Measurements from ENCODE around the gene LRRC42.
"Not testable (repeated sequence)": the region's sequence is repeated elsewhere in the genome, so short reads cannot be mapped to it uniquely, and the experiment has no call there.

LRRC42 gene

DNA sequence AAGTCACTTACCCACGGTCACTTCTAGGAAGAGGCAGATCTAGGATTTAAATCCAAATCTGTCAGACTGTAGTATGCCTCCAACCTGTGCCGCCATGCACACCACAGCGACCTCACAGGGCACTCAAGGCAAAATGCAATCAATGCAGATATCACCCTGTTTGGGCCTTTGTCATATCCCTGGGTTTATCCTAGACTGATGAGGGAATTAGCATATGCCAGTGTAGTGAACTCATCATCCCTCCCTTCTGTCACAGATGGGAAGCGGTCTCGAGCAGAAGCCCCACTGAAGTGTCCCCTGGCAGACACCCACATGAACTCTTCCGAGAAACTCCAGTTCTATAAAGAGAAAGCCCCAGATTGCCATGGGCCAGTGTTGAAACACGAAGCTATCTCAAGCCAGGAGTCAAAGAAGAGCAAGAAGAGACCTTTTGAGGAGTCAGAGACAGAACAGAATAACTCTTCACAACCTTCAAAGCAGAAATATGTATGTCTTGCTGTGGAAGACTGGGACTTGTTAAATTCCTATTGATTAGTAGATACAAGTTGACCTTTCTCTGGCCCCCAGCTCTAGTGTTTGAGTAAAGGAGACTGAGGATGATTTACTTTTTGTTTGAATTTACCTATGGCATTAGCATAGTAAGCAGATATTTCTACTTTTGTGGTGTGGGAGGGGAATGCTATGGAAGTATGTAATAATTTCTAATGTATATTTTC lies 21.4 kb downstream of the LRRC42 start:
- no peak for DNase-seq

DNA sequence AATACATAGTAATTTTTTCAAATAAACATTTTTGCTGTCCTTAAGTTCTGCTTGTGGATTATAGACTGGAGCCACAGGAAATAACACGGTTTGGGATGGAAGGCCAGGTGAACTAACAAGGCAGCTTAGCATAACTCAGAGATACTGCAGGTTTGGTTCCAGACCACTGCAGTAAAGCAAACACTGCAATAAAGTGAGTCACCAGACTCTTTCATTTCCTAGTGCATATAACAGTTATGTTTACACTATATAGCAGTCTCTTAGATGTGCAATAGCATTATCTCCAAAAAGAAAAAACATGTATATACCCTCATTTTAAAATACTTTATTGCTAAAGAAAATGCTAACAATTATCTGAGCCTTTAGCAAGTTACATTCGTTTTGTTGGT lies 22.0 kb downstream of the LRRC42 start:
- DNase-seq: no peak

DNA sequence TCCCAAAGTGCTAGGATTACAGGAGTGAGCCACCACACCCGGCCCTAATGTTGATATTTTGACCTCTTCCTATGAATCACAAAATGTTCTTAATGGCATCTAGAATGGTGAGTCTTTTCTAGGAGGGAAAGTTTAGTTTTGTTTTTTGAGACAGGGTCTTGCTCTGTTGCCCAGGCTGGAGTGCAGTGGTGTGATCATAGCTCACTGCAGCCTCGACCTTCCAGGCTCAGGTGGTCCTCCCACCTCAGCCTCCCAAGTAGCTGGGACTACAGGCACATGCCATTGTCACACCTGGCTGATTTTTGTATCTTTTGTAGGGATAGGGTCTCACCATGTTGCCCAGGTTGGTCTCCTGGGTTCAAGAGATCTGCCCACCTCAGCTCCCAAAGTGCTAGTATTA lies 23.2 kb downstream of the LRRC42 start:
- not testable (repeated sequence) for DNase-seq

DNA sequence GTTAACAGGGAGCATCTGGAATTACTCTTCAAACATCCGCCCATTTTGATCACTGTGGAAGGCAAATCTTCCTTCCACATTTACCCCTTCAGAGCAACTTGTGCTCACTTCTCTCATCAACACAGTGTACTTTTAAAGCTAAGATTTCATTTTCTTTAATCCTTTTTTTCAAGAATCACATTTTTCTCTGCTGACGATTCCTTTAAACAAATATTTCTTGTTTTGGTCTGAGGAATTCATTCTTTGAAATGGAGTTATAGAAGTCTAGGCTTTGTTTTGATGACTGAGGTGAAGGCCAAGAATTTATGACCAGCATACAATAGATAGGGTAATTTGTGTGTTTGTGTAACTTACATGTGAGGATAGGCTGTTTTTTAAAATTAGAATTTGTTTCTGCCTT lies 25.6 kb downstream of the LRRC42 start:
- no peak for DNase-seq

DNA sequence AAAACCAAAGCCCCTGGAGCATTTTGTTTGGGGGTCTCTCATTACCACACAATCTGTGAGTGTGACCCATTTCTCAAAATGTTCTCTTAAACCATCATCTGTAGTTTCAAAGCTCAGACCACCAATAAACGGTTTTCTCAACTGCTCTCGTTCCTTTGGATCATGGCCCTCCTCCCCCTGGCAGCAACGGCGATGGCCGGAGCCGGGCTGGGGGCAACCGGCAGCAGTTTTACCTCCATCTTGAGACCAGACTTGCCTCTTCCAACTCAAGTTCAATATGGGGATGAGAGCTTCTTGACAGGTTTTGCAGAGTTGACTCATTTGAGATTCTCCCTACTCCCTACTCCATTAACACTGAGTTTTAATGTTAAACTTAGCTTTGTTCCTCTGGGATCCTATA lies 29.7 kb downstream of the LRRC42 start:
- no peak for DNase-seq

DNA sequence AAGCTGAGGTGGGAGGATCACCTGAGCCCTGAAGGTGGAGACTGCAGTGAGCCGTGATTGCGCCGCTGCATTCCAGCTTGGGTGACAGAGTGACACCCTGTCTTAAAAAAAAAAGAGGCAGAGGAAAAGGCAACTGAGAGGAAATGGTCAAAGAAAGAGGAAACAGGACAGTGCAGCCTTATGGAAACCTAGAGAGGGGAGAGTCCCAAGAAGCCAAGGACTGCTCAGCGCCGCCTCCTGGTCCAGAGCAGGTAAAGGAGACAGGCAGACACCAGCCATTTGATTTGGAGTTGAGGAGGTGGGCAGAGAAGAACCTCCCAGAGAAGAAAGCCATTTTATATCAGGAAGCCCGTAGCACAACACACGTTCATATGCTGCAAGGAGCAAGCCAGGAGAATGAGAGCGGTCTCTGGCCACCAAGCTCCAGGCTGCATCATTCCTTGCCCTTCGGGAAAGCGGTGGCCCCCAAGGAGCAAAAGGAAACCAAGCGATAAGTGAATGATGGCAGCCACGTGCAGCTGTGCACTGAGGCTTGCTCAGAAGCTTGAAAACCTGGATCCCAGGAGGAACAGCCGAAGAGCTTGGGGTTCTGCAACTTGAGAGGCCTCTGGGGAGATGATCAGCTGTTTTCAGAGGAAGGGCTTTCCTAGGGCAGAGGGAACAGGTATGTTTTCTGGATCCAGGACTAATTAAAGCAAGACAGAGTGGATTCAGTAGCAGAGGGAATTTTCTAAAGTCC lies 33.7 kb downstream of the LRRC42 start:
- peak; percentile 21 to 31 for DNase-seq

DNA sequence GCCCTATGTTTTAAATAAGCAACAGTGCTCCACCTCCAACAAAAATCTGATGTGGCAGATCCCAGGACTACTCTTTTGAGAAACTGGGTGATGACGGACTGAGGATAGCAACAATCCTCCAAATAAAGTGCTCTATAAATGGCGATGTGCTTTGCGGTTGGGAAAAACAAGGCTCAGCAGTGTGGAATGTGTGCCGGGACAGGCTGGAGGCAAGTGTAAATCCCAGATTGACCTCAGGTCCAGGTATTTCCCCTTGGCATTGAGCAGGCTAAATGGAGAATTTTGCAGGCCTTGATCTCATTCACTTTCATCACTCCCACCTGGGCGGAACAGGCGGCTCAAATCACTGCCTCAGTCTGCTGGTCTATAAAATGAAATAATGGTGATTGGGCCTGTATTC lies 35.1 kb downstream of the LRRC42 start:
- no peak for DNase-seq

DNA sequence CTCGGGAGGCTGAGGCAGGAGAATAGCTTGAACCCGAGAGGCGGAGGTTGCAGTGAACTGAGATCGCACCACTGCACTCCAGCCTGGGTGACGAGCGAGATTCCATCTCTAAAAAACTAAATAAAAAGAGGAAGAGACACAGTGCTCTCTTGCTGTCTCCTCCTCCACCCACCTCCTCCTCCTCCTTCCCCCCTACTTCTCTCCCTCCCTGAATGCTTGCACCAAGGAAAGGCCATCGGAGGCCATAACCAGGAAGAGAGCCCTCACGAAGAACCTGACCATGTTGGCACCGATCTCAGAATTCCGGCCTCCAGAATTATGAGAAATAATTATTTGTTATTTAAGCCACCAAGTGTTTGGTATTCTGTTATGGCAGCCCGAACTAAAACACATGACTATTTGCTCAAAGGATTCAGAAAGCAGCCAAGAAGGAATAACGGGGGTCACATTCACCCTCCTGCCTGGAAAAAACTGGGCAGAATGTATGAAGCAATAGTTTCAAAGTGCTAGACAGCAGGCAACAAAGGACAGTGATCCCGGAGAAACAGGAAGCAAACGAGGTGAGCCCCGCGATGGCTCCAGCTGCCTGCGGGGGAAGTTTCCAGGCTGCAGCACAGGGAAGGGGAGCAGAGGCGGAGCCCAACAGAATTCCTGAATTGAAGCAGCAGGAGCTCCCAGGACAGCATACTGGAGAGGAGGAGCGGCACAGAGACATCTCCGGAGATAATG lies 36.0 kb downstream of the LRRC42 start:
- peak; percentile 52 to 57 for DNase-seq

DNA sequence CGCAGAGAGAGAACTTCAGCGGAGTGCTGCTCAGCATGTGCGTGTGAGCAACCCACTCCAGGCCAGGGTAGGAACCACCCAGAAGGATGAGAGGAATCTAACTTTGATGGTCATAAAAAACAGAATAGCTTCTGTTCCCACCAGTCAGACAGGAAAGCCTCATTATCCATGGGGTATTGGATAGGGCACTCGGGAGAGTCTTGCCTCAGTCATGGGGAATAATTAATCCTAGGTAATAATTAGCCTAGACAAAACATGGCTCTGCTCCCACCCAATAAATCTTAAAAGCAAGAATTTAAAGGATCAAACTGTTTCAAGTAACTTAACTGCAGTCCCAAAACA lies 36.6 kb downstream of the LRRC42 start:
- DNase-seq: no peak

DNA sequence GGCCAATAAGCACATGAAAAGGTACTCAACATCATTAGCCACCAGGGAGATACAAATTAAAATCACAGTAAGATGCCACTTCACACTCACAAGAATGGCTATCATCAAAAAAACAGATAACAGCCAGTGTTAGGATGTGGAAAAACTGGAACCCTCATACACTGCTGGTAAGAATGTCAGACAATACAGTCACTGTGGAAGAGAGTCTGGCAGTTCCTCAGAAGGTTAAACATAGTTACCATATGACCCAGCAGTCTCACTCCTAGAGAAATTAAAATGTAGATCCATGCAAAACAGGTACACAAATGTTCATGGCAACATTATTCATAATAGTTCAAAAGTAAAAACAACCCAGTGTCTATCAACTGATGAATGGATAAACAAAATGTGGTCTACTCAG lies 38.6 kb downstream of the LRRC42 start:
- no peak for DNase-seq

DNA sequence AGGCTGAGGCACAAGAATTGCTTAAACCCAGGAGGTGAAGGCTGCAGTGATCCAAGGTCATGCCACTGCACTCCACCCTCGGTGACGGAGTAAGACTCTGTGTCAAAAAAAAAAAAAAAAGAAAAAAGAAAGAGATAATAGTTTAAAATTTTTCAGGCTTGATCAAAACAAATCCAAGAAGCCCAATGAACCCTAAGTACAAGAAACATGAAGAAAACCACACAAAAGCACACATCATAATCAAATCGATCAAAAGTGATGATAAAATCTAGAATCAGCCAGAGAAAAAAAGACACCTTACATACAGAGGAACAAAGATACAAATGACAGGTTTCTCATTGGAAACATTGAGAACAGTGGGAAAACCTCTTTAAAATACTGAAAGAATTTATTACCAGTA lies 40.3 kb downstream of the LRRC42 start:
- DNase-seq: no peak

DNA sequence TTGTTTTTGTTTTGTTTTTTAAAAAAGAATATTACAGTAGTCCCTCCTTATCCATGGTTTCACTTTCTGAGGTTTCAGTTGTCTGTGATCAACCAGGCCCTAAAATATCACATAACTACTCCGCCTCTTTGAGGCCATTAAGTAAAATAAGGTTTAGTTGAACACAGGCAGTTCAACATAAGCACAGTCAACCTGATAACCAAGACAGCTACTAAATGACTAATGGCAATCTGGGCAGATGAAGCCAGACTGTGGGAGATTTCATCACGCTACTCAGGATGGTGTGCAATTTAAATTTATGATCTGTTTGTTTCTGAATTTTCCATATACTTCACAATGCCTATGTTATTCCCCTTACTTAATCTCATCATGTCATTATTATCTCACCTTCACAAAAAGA lies 41.7 kb downstream of the LRRC42 start:
- DNase-seq: no peak

DNA sequence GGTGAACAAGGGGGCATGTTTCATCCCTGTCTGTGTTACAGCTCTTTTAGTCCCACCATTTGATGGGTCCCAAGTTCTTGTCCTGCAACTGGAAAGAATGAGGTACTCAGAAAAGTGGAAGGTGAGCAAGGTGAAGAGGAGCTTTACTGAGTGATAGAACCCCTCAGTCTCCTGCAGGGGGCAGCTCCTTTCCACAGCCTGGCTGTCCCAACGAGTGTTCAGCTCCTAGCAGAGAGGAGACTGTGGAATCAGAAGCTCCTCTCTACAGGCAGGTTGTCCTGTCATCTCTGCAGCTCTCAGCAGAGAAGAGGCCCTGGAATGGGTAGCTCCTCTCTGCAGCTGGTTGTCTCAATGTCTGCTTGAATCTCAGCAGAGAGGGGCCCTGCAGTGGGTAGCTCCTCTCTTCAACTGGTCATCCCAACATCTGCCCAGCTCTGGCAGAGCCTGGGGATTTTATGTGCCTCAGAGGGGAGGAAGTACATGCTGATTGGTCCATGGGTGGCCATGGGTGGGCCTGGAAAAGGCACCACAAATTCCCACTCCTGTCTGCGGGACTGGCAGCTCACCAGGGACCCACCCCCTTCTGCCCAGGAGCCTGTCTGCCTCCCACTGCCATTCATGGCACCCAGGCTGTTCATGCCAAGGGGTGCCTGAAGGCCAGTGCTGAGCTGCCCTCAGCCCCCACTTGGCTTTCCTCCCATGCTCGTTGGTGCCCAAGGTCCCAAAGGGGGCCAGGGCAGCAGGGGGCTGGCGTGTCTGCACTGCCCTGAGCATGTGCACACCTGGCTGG lies 46.1 kb downstream of the LRRC42 start:
- no peak for DNase-seq

DNA sequence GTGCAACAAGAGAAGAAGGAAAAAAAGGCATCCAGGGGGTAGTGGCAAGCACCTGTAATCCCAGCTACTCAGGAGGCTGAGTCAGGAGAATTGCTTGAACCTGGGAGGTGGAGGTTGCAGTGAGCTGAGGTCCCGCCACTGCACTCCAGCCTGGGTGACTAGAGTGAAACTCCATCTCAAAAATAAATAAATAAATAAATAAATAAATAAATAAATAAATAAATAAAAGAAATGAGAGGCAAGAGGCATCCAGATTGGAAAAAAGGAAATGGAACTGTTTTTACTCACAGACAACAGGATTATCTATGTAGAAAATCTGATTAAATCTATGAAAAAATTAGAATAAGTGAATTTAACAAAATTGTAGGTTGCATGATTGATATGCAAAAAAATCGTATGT lies 48.4 kb downstream of the LRRC42 start:
- DNase-seq: not testable (repeated sequence)

DNA sequence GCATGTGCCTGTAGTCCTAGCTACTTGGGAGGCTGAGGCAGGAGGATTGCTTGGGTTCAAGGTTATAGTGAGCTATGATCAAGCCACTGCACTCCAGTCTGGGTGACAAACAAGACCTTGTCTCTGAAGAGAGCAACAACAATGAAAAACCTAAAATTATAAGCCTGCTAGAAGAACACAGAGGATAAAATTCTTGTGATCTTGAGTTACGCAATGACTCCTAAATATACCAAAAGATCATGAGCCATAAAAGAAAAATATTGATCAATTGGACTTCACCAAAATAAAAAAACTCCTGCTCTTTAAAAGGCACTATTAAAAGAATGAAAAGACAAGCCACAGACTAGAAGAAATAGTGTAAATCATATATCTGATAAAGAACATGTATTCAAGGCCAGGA lies 49.5 kb downstream of the LRRC42 start:
- no peak for DNase-seq

DNA sequence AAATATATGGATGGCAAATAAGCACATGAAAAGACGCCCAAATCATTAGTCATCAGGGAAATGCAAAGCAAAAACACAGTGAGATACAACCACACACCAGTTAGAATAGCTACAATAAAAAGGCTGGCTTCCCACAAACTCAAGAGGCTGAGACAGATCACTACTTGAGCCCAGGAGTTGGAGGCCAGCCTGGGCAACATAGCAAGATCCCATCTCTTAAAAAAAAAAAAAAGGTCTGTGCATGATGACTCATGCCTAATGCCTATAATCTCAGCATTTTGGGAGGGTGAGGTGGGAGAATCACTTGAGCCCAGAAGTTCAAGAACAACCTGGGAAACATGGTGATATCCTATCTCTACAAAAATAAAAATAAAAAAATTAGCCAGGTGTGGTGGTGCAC lies 52.1 kb downstream of the LRRC42 start:
- DNase-seq: no peak

DNA sequence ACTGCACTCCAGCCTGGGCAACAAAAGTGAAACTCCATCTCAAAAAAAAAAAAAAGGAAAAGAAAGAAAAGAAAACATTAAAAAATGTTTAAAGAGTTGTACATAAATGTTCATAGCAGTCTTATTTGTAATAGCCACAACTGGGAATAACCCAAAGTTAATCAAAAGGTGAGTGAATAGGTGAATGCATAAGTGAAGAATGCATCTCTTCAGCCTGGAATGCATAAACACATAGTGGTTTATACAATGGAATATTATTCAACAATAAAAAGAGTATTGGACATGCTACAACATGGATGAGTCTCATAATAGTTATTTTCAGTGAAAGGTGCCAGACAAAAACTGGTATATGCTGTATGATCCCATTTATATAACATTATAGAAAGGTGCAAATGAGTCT lies 53.8 kb downstream of the LRRC42 start:
- DNase-seq: no peak

DNA sequence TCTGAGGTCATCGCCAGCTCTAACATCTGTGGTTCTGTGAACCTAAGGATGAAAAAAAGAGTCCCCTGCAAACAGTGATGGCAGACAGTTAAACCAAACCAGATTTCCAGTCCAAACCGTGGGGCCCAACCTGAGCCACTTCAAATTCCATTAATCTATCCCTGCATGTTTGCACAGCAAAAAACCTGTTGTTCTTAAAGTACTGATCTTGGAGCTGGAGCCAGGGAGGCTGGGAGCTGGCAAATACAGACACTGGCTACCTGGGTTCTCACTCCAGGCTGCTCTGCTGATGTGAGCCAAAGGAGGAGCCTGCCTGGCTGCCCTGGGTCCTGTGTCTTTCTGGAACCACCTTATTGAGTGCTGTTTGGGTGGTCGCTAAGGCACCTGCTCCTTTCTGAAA lies 55.4 kb downstream of the LRRC42 start:
- no peak for DNase-seq

DNA sequence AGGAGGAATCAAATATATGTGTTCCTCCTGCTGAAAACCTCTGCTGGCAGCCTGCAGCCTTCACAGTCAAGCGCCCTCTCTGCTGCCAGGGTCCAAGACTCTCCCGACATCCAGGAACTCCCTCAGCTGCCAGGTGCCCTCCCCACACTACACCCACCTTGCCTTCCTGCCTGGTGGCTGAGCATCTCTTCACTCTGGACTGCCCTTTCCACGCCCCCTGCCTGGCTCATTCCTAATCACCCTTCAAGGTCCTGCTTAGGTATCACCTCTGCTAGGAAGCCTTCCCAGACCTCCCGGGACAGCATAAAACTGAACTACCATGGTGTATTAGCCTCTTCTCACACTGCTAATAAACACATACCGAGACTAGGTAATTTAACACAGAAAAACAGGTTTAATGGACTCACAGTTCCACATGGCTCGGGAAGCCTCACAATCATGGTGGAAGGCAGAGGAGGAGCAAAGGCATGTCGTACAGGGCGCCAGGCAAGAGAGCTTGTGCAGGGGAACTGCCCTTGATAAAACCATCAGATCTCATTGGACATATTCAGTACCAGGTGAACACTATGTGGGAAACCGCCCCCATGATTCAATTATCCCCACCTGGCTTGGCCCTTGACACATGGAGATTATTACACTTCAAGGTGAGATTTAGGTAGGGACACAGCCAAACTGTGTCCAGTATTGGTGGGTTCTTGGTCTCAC lies 56.5 kb downstream of the LRRC42 start:
- DNase-seq: no peak

DNA sequence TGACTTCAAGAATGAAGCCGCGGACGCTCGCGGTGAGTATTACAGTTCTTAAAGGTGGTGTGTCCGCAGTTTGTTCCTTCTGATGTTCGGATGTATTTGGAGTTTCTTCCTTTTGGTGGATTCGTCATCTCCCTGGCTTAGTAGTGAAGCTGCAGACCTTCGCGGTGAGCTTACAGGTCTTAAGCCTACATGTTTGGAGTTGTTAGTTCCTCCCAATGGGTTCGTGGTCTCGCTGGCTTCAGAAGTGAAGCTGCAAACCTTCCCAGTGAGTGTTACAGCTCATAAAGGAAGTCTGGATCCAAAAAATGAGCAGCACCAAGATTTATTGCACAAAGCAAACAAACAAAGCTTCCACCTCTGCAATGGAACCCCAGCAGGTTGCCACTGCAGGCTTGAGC lies 57.1 kb downstream of the LRRC42 start:
- no peak for DNase-seq

DNA sequence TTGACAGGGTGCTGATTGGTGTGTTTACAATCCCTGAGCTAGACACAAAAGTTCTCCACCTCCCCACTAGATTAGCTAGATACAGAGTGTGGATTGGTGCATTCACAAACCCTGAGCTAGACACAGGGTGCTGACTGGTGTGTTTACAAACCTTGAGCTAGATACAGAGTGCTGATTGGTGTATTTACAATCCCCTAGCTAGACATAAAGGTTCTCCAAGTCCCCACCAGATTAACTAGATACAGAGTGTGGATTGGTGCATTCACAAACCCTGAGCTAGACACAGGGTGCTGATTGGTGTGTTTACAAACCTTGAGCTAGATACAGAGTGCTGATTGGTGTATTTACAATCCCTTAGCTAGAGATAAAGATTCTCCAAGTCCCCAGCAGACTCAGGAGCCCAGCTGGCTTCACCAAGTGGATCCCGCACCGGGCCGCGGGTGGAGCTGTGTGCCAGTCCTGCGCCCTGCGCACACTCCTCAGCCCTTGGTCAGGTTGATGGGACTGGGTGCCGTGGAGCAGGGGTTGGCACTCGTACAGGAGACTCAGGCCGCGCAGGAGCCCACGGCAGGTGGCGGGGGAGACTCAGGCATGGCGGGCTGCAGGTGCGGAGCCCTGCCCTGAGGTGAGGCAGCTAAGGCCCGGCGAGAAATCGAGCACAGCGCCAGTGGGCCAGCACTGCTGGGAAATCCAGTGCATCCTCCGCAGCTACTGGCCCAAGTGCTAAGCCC lies 57.8 kb downstream of the LRRC42 start:
- DNase-seq: not testable (repeated sequence)
